ENCODE data around the gene SRSF9. TPM values are rescaled to one million over a fixed set of nuclear protein-coding genes. Genes with fewer than 3 reads are reported as not detected.

SRSF9 gene
- total and polyA plus RNA-seq, 2 of the 4 experiments (the other 2 are of a cell fraction), result 102 to 143 TPM

DNA sequence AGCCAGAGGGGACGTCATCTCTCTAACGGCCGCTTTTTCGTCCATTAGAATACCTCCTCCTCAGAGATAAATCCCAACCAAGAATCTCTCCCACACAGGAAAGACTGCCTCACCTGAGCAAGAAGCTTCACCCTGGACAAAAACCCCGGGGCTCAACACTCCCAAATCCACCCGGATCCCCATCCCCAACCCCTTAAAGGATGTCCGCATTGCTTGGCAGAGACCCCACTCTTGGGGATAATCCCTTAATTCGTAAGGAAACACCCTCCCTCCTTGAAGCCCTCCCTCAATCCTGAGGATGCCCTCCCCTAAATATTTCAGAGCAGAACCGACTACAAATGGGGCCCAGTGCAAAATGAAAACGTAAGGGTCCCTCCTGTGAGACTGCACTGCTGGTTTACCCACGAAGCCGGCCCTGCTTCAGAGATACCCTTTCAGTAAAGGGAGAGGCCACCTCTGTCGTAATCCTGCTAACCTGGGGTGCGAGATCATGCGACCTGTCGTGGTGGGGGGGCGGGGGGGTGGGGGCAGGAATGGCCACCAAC lies 25.7 kb upstream of the SRSF9 start (continued):
- TF ChIP-seq, protein P1, sequence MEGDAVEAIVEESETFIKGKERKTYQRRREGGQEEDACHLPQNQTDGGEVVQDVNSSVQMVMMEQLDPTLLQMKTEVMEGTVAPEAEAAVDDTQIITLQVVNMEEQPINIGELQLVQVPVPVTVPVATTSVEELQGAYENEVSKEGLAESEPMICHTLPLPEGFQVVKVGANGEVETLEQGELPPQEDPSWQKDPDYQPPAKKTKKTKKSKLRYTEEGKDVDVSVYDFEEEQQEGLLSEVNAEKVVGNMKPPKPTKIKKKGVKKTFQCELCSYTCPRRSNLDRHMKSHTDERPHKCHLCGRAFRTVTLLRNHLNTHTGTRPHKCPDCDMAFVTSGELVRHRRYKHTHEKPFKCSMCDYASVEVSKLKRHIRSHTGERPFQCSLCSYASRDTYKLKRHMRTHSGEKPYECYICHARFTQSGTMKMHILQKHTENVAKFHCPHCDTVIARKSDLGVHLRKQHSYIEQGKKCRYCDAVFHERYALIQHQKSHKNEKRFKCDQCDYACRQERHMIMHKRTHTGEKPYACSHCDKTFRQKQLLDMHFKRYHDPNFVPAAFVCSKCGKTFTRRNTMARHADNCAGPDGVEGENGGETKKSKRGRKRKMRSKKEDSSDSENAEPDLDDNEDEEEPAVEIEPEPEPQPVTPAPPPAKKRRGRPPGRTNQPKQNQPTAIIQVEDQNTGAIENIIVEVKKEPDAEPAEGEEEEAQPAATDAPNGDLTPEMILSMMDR (conservative IDR thresholded peaks at IDR 0.05; ENCODE audit: low read depth, low read length), result no peak
- no peak for TF ChIP-seq FOS (IDR thresholded peaks at IDR 0.05; ENCODE audit: low read depth, low read length)
- no peak for TF ChIP-seq RCOR1 (IDR thresholded peaks at IDR 0.05; ENCODE audit: insufficient replicate concordance, low read length)
- no peak for TF ChIP-seq MAFK (IDR thresholded peaks at IDR 0.05; ENCODE audit: low read depth, low read length)
- TF ChIP-seq RFX5 (IDR thresholded peaks at IDR 0.05; ENCODE audit: low read depth, low read length), result no peak
- TF ChIP-seq SMC3 (IDR thresholded peaks at IDR 0.05; ENCODE audit: low read depth, low read length), result no peak
- TF ChIP-seq BHLHE40 (IDR thresholded peaks at IDR 0.05; ENCODE audit: low read depth, low read length), result no peak
- TF ChIP-seq MAZ (IDR thresholded peaks at IDR 0.05; ENCODE audit: borderline replicate concordance, low read depth, low read length), result no peak
